ENCODE results near the gene TJP1. TPM values are rescaled to one million over a fixed set of nuclear protein-coding genes. Genes with fewer than 3 reads are reported as not detected.

Gene TJP1
- total RNA-seq, 1 donor: 95.3 TPM

DNA sequence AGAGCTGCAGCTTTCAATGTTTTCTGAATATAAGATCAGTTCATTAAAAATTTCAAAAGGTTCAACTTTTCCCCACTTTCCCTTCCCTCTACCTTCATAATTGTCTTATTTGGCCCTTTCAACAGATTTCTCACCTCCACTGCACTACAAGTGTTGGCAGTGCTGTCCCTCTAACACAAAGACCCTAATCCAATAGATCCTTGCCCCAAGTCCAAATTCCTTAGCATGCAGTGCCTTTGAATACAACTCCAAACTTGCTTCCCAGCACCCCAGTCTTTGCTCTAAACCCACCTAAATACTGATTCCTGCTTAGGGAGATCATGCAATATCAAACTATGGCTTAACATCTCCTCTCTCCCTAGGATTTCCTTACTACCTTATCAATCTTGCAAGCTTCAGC lies 43.9 kb downstream of the TJP1 start:
- DNase-seq (ENCODE audit: low read depth): no peak
- TF ChIP-seq, protein P1, sequence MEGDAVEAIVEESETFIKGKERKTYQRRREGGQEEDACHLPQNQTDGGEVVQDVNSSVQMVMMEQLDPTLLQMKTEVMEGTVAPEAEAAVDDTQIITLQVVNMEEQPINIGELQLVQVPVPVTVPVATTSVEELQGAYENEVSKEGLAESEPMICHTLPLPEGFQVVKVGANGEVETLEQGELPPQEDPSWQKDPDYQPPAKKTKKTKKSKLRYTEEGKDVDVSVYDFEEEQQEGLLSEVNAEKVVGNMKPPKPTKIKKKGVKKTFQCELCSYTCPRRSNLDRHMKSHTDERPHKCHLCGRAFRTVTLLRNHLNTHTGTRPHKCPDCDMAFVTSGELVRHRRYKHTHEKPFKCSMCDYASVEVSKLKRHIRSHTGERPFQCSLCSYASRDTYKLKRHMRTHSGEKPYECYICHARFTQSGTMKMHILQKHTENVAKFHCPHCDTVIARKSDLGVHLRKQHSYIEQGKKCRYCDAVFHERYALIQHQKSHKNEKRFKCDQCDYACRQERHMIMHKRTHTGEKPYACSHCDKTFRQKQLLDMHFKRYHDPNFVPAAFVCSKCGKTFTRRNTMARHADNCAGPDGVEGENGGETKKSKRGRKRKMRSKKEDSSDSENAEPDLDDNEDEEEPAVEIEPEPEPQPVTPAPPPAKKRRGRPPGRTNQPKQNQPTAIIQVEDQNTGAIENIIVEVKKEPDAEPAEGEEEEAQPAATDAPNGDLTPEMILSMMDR (IDR thresholded peaks at IDR 0.05; ENCODE audit: insufficient read depth, low read length): no peak
- no peak overlapping the region for H3K4me3 ChIP-seq (ENCODE audit: low read depth, low read length)

DNA sequence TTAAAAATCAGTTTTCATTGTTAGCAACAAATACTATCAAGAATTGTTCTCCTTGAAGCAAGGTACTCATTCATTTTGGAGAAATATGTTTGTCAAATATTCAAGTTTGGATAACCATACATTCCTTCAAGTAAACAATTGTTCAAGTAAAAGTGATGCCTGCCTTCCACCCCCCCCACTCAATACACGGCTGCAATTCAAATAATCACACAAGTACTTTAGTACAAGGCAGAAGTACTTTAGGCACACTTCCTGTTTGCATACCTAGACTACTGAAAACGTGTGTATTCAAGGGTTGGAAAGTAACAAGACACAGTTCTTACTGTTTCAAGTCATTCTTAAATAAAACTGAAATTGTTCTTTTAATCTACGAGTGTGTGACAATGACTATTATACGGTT lies 45.4 kb downstream of the TJP1 start:
- TF ChIP-seq, protein P1 (IDR thresholded peaks at IDR 0.05; ENCODE audit: insufficient read depth, low read length): no peak
- DNase-seq (ENCODE audit: low read depth): no peak
- no peak overlapping the region for H3K4me3 ChIP-seq (ENCODE audit: low read depth, low read length)

DNA sequence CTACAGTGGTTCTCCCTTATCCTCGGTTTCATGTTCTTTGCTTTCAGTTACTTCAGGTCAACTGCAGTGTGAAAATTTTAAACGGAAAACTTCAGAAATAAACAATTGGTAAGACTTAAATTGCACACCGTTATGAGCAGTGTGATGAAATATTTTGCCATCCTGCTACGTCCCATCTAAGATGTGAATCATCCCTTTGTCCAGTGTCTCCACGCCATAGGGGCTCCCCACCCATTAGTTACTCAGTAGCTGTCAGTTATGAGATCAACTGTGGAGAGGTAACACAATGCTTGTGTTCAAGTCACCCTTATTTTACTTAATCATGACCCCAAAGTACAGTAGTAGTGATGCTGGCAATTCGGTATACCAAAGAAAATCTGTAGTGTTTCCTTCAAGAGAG lies 47.4 kb downstream of the TJP1 start:
- TF ChIP-seq, protein P1 (IDR thresholded peaks at IDR 0.05; ENCODE audit: insufficient read depth, low read length): no peak
- peak; percentile 71 for DNase-seq (ENCODE audit: low read depth)
- H3K4me3 ChIP-seq (ENCODE audit: low read depth, low read length): no peak overlapping the region

DNA sequence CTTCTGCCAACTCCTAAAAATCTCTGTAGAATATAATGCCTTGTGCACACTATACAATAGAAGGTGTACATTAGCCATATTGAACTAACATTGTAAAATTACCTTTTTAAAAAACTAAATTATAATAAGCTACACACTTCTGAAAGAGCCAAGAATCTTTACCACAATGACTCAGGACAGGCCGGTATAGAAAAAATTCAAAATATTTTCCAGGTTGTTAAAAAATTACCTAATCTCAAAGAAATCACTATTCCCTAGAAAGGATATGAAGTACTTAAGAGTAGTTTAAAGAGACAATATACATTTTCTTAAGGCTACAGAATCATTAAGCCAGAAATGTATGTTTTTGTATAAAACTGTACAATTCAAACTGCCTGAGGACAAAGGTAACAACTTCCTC lies 48.5 kb downstream of the TJP1 start:
- TF ChIP-seq, protein P1 (IDR thresholded peaks at IDR 0.05; ENCODE audit: insufficient read depth, low read length): no peak
- DNase-seq (ENCODE audit: low read depth): no peak
- no peak overlapping the region for H3K4me3 ChIP-seq (ENCODE audit: low read depth, low read length)

DNA sequence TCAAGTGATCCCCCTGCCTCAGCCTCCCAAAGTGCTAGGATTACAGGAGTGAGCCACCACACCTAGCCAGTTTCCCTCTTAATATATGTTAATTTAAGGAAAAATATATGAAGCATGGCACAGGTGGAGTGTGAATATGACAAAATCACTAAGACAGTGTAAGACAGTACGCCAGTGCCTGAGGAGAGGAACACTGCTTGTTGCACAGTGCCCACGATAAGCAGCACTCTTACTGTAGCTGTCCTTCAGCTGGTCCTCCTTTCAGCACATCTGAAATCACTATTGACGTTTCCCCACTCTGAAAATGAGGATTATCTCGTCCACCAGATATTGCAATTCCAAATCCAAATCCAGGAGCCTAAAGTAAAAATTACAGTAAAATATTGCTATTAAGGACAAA lies 49.3 kb downstream of the TJP1 start:
- TF ChIP-seq, protein P1 (IDR thresholded peaks at IDR 0.05; ENCODE audit: insufficient read depth, low read length): no peak
- DNase-seq (ENCODE audit: low read depth): no peak
- no peak overlapping the region for H3K4me3 ChIP-seq (ENCODE audit: low read depth, low read length)

DNA sequence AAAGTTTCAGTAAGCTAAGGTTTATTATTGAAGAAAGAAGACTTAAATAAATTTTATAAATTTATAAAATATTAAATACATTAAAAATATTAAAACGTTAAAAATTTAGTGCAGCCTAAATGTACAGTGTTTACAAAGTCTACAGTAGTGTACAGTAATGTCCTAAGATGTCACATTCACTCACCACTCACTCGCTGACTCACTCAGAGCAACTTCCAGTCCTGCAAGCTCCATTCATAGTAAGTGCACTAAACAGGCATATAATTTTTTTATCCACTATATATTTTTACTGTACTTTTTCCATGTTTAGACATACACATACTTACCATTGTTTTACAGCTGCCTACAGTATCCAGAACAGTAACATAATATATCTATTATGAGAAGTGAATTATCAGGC lies 51.5 kb downstream of the TJP1 start:
- no peak for DNase-seq (ENCODE audit: low read depth)
- TF ChIP-seq, protein P1 (IDR thresholded peaks at IDR 0.05; ENCODE audit: insufficient read depth, low read length): no peak
- no peak overlapping the region for H3K4me3 ChIP-seq (ENCODE audit: low read depth, low read length)

DNA sequence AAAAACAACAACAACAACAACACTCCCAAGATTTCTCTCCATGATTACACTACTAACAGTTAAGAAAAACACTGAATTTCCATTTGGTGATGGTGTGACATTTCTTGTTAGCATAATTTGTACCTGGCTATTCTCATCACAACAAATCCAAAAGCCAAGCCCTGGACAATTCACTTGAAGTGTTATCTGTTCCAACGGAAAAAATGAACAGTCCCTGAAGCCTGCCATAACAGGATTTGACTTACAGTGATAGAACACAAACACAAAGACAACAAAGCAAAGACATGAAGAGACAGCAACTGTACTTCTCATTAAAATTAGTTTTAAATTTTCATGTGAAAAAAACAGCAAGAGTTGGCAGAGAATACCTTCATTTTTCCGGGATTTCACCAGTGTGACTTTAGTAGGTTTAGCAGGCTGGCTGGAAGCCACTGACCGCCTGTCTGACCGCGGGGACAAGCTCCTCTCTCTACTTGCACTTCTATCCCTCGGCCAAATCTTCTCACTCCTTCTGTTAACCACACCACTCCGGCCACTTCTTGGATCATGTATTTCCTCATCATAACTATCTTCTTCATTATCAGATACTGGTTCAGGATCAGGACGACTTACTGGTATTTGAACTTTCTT lies 56.3 kb downstream of the TJP1 start:
- no peak overlapping the region for H3K4me3 ChIP-seq (ENCODE audit: low read depth, low read length)
- TF ChIP-seq, protein P1 (IDR thresholded peaks at IDR 0.05; ENCODE audit: insufficient read depth, low read length): no peak
- peak; percentile 39 for DNase-seq (ENCODE audit: low read depth)

Measured in fibroblast of the aortic adventitia (primary cell).